OCI-LY1 (cell line): Measurements from ENCODE around the gene MYADM.
"Not testable (repeated sequence)": the region's sequence is repeated elsewhere in the genome, so short reads cannot be mapped to it uniquely, and the experiment has no call there.

Source experiments
- H2AFZ ChIP-seq: fragments of 200-600 bp; sonication (generic), shearing (Covaris generic); 2 replicates; pipeline ENCODE4 v1.6.0; 2014; ENCODE audit warnings: antibody characterized with exemption, mild to moderate bottlenecking, low read length
- H3F3A ChIP-seq: fragments of 200-600 bp; sonication (generic), shearing (Covaris generic); 2 replicates; pipeline ENCODE4 v1.6.0; 2014; ENCODE audit warnings: mild to moderate bottlenecking, antibody characterized with exemption, low read length, moderate library complexity; ENCODE audit not compliant: insufficient read depth
- H3K27ac ChIP-seq: fragments of 200-600 bp; sonication (generic); 2 replicates; pipeline ENCODE4 v1.5.1; 2014; ENCODE audit warnings: low read length, mixed run types, mild to moderate bottlenecking, low read depth; ENCODE audit not compliant: poor library complexity, severe bottlenecking
- H3K27me3 ChIP-seq: fragments of 200-600 bp; sonication (generic); 2 replicates; pipeline ENCODE4 v1.6.0; 2014; ENCODE audit warnings: antibody characterized with exemption, mild to moderate bottlenecking, low read length, moderate library complexity; ENCODE audit not compliant: insufficient read depth
- H3K36me3 ChIP-seq: fragments of 200-600 bp; sonication (generic); 2 replicates; pipeline ENCODE4 v1.6.1; 2014; ENCODE audit warnings: mild to moderate bottlenecking, antibody characterized with exemption, low read length, moderate library complexity, mixed read lengths; ENCODE audit not compliant: insufficient read depth
- H3K4me1 ChIP-seq: fragments of 200-600 bp; sonication (generic); 2 replicates; pipeline ENCODE4 v1.5.1; 2014; ENCODE audit warnings: mild to moderate bottlenecking, low read length, moderate library complexity; ENCODE audit not compliant: insufficient read depth, severe bottlenecking
- H3K4me2 ChIP-seq: fragments of 200-600 bp; sonication (generic), shearing (Covaris generic); 2 replicates; pipeline ENCODE4 v1.6.1; 2014; ENCODE audit warnings: low read length
- H3K4me3 ChIP-seq: fragments of 200-600 bp; sonication (generic); 2 replicates; pipeline ENCODE4 v1.5.1; 2014; ENCODE audit warnings: low read length, low read depth, mild to moderate bottlenecking, mixed read lengths; ENCODE audit not compliant: poor library complexity, severe bottlenecking
- H3K79me2 ChIP-seq: fragments of 200-600 bp; shearing (Covaris generic); 2 replicates; pipeline ENCODE4 v1.6.1; 2016; ENCODE audit warnings: mixed run types, low read length, mixed read lengths; ENCODE audit not compliant: insufficient read depth
- H3K9ac ChIP-seq: fragments of 200-600 bp; sonication (generic), shearing (Covaris generic); 2 replicates; pipeline ENCODE4 v1.6.1; 2014; ENCODE audit warnings: mild to moderate bottlenecking, low read length, mixed read lengths
- H3K9me2 ChIP-seq: fragments of 200-600 bp; sonication (generic), shearing (Covaris generic); 2 replicates; pipeline ENCODE4 v1.6.1; 2014; ENCODE audit warnings: low read depth, mild to moderate bottlenecking, low read length, mixed read lengths
- H3K9me3 ChIP-seq: fragments of 200-600 bp; shearing (Covaris generic); 2 replicates; pipeline ENCODE4 v1.6.1; 2014; ENCODE audit warnings: low read length, mixed read lengths
- H4K20me1 ChIP-seq: fragments of 200-600 bp; sonication (generic), shearing (Covaris generic); 2 replicates; pipeline ENCODE4 v1.6.0; 2016; ENCODE audit warnings: mild to moderate bottlenecking, low read length; ENCODE audit not compliant: insufficient read depth
- EZH2 ChIP-seq: fragments of 200-600 bp; sonication (generic), shearing (Covaris generic); IDR thresholded peaks from 2 replicates; pipeline ENCODE4 v1.8.0; 2017; ENCODE audit warnings: borderline replicate concordance, mixed run types, mild to moderate bottlenecking, antibody characterized with exemption, low read length, moderate library complexity, mixed read lengths
- TF ChIP-seq, protein P1 (sequence below): fragments of 200-600 bp; sonication (generic), shearing (Covaris generic); IDR thresholded peaks from 2 replicates; pipeline ENCODE4 v1.5.1; 2017; ENCODE audit warnings: mild to moderate bottlenecking, antibody characterized with exemption, low read length, moderate library complexity, mixed read lengths

MYADM gene

DNA sequence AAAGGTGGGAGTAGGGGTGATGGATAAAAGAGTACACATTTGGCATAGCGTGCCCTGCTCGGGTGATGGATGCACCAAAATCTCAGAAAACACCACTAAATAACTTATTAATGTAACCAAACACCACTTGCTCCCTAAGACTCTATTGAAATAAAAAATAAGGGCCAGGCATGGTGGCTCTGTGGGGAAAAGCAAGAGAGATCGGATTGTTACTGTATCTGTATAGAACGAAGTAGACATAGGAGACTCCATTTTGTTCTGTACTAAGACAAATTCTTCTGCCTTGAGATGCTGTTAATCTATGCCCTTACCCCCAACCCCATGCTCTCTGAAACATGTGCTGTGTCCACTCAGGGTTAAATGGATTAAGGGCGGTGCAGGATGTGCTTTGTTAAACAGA lies 29.2 kb upstream of the MYADM start:
- not testable (repeated sequence) for H3K27ac ChIP-seq, H3K36me3 ChIP-seq, H3K4me1 ChIP-seq, H3F3A ChIP-seq, H3K9me3 ChIP-seq, H3K4me2 ChIP-seq, H4K20me1 ChIP-seq, H3K4me3 ChIP-seq, H3K79me2 ChIP-seq, H2AFZ ChIP-seq, H3K9me2 ChIP-seq, H3K27me3 ChIP-seq, H3K9ac ChIP-seq

DNA sequence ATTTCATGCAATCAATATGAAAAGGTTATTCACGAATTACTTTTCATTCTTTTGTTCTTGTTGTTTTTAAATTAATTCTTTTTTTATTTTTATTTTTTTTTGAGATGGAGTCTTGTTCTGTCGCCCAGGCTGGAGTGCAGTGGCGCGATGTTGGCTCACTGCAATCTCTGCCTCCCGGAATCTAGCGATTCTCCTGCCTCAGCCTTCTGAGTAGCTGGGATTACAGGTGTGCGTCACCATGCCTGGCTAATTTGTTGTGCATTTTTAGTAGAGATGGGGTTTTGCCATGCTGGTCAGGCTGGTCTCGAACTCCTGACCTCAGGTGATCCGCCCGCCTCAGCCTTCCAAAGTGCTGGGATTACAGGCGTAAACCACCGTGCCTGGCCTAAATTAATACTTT lies 27.4 kb upstream of the MYADM start:
- H3K27me3 ChIP-seq, H3K4me3 ChIP-seq, H2AFZ ChIP-seq, H3K9me3 ChIP-seq, H4K20me1 ChIP-seq, H3K79me2 ChIP-seq, H3K4me2 ChIP-seq, H3K9me2 ChIP-seq, H3F3A ChIP-seq, H3K4me1 ChIP-seq, H3K9ac ChIP-seq, H3K27ac ChIP-seq, H3K36me3 ChIP-seq: not testable (repeated sequence)

DNA sequence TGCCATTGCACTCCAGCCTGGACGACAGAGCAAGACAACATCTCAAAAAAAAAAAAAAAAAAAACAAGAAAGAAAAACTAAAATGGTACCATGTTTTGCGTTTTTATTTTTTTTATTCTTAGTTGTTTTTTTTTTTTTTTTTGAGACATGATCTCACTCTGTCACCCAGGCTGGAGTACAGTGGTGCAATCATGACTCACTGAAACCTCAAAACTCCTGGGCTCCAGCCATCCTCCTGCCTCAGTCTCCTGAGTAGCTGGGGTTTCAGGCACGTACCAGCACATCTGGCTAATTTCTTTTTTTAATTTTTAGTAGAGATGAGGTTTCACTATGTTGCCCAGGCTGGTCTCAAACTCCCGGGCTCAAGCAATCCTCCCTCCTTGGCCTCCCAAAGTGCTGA lies 26.8 kb upstream of the MYADM start:
- H3K27ac ChIP-seq, H3F3A ChIP-seq, H3K4me3 ChIP-seq, H3K4me1 ChIP-seq, H3K9ac ChIP-seq, H3K4me2 ChIP-seq, H3K27me3 ChIP-seq, H4K20me1 ChIP-seq, H3K9me3 ChIP-seq, H3K9me2 ChIP-seq, H3K79me2 ChIP-seq, H2AFZ ChIP-seq, H3K36me3 ChIP-seq: not testable (repeated sequence)

DNA sequence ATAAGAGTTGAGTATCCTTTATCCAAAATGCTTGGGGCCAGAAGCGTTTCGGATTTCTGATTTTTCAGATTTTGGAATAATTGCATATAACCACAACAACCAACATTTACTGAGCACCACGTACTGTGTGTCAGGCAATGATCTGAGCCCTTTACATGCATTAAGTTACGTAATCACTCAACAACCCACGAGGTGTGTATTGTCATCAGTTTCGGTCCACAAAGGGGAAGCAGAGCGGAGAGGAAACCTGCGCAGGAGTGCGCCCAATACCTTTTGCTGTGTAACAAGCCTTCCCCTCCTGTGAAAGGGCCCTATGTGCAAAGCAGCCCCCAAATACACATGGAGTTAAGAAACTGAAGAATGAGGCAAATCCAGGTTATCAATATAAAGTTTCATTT lies 22.8 kb upstream of the MYADM start:
- TF ChIP-seq, protein P1, sequence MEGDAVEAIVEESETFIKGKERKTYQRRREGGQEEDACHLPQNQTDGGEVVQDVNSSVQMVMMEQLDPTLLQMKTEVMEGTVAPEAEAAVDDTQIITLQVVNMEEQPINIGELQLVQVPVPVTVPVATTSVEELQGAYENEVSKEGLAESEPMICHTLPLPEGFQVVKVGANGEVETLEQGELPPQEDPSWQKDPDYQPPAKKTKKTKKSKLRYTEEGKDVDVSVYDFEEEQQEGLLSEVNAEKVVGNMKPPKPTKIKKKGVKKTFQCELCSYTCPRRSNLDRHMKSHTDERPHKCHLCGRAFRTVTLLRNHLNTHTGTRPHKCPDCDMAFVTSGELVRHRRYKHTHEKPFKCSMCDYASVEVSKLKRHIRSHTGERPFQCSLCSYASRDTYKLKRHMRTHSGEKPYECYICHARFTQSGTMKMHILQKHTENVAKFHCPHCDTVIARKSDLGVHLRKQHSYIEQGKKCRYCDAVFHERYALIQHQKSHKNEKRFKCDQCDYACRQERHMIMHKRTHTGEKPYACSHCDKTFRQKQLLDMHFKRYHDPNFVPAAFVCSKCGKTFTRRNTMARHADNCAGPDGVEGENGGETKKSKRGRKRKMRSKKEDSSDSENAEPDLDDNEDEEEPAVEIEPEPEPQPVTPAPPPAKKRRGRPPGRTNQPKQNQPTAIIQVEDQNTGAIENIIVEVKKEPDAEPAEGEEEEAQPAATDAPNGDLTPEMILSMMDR: no peak
- no peak for TF ChIP-seq EZH2
- Histone ChIP-seq H3K4me1 (no peaks in the 10 kb centered on the region), H4K20me1 (no peaks in the 10 kb centered on the region), H3K9ac (no peak overlapping the region), H3F3A (no peaks in the 10 kb centered on the region), H3K9me2 (no peaks in the 10 kb centered on the region), H3K4me2 (no peak overlapping the region), H3K4me3 (no peak overlapping the region), H3K27ac (no peak overlapping the region), H2AFZ (no peak overlapping the region), H3K36me3 (no peaks in the 10 kb centered on the region), H3K79me2 (no peaks in the 10 kb centered on the region), H3K27me3 (no peaks in the 10 kb centered on the region), H3K9me3 (no peaks in the 10 kb centered on the region)

DNA sequence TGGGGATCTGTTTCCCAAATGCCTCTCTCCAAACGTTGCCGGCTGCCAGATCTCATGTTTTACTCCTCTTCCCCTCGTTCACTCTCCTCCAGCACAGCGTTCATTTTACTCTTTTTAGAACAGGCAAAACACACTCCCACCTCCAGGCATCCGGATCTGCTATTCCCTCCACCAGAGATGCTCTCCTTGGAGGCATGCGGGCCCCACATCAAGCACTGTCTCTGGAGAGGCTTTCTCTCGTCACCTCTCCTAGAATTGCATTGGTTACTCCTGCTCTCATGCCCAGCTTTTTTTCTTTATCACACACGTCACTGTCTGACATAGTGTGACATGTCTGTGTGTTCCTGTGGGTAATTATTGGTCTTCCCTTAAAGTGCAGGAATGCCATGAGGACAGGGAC lies 20.1 kb upstream of the MYADM start:
- Histone ChIP-seq H3K4me1 (no peaks in the 10 kb centered on the region), H3K4me2 (no peak overlapping the region), H3K9me3 (no peaks in the 10 kb centered on the region), H3K9ac (no peak overlapping the region), H3K27ac (no peak overlapping the region), H3K9me2 (no peaks in the 10 kb centered on the region), H3K27me3 (no peaks in the 10 kb centered on the region), H3K4me3 (no peak overlapping the region), H2AFZ (no peak overlapping the region), H3K79me2 (no peaks in the 10 kb centered on the region), H3K36me3 (no peaks in the 10 kb centered on the region), H4K20me1 (no peaks in the 10 kb centered on the region), H3F3A (no peaks in the 10 kb centered on the region)
- TF ChIP-seq, protein P1: no peak
- TF ChIP-seq EZH2: no peak
